Nephron (organoid): ENCODE measurements around the gene SLC48A1.

Source experiments
- H3K27ac Mint-ChIP-seq, 3 experiments: 2 replicates each; pipeline ENCODE4 v1.8.0; 2020; ENCODE audit warnings: mixed read lengths in 3 of 3, mild to moderate bottlenecking in 2 of 3, moderate library complexity in 1 of 3
- H3K27me3 Mint-ChIP-seq: 2 replicates; pipeline ENCODE4 v1.8.0; 2021; ENCODE audit warnings: low read depth, mild to moderate bottlenecking, moderate library complexity, mixed read lengths
- H3K36me3 Mint-ChIP-seq: 2 replicates; pipeline ENCODE4 v1.8.0; 2020; ENCODE audit warnings: low read depth, mixed read lengths
- H3K4me1 Mint-ChIP-seq: 2 replicates; pipeline ENCODE4 v1.8.0; 2020; ENCODE audit warnings: mixed read lengths
- H3K4me3 Mint-ChIP-seq, 3 experiments: 2 replicates each; pipeline ENCODE4 v1.8.0; 2020; ENCODE audit warnings: mild to moderate bottlenecking in 3 of 3, mixed read lengths in 3 of 3, moderate library complexity in 2 of 3
- H3K9me3 Mint-ChIP-seq: 2 replicates; pipeline ENCODE4 v1.8.0; 2020; ENCODE audit warnings: mixed read lengths
- TF ChIP-seq, protein P1 (sequence below), 3 experiments: fragments of 200-600 bp; sonication (generic); IDR thresholded peaks; one replicate each; pipeline ENCODE4 v1.5.0; 2021; ENCODE audit warnings: antibody characterized with exemption in 3 of 3; ENCODE audit not compliant: unreplicated experiment in 3 of 3

SLC48A1 gene

DNA sequence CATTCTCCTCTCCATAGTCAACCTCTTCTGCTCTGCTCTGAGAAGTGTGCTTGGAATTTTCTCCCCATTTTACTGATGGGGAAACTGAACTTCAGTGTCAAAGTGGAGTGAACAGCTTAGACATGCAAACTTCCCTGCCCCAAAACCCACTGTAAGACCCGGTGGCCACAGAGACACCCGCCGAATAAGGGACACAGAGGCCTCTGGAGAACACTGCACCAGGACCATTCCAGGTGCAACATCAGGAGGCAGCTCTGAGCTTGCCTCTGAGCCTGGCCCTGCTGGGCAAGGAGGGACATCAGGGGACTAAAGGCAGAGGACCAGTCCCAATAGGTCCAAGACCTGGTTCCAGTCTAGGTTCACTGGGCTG lies 45.0 kb downstream of the SLC48A1 start:
- Mint-ChIP-seq H3K27me3 (no peaks in the 10 kb centered on the region), H3K36me3 (no peaks in the 10 kb centered on the region), H3K4me1 (peaks cover 69% of the 10 kb centered on the region), H3K27ac (peak overlapping the region; percentile 92 to 96 (median 94)), H3K4me3 (peak overlapping the region; percentile 89 to 94 (median 94)), H3K9me3 (no peaks in the 10 kb centered on the region)
- TF ChIP-seq, protein P1, sequence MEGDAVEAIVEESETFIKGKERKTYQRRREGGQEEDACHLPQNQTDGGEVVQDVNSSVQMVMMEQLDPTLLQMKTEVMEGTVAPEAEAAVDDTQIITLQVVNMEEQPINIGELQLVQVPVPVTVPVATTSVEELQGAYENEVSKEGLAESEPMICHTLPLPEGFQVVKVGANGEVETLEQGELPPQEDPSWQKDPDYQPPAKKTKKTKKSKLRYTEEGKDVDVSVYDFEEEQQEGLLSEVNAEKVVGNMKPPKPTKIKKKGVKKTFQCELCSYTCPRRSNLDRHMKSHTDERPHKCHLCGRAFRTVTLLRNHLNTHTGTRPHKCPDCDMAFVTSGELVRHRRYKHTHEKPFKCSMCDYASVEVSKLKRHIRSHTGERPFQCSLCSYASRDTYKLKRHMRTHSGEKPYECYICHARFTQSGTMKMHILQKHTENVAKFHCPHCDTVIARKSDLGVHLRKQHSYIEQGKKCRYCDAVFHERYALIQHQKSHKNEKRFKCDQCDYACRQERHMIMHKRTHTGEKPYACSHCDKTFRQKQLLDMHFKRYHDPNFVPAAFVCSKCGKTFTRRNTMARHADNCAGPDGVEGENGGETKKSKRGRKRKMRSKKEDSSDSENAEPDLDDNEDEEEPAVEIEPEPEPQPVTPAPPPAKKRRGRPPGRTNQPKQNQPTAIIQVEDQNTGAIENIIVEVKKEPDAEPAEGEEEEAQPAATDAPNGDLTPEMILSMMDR (IDR thresholded peaks at IDR 0.05; ENCODE audit: unreplicated experiment in 3 of 3), result no peak

- Mint-ChIP-seq H3K27ac (peak overlapping the region; percentile 92 to 96 (median 94)), H3K4me1 (peaks cover 69% of the 10 kb centered on the region), H3K36me3 (no peaks in the 10 kb centered on the region), H3K4me3 (peak overlapping the region; percentile 89 to 94 (median 94)), H3K9me3 (no peaks in the 10 kb centered on the region), H3K27me3 (no peaks in the 10 kb centered on the region)
- TF ChIP-seq, protein P1 (IDR thresholded peaks at IDR 0.05; ENCODE audit: unreplicated experiment in 3 of 3), result no peak
These were observed 45.6 kb downstream of the SLC48A1 start for GRCh38 chr12:47818467-47819137.

DNA sequence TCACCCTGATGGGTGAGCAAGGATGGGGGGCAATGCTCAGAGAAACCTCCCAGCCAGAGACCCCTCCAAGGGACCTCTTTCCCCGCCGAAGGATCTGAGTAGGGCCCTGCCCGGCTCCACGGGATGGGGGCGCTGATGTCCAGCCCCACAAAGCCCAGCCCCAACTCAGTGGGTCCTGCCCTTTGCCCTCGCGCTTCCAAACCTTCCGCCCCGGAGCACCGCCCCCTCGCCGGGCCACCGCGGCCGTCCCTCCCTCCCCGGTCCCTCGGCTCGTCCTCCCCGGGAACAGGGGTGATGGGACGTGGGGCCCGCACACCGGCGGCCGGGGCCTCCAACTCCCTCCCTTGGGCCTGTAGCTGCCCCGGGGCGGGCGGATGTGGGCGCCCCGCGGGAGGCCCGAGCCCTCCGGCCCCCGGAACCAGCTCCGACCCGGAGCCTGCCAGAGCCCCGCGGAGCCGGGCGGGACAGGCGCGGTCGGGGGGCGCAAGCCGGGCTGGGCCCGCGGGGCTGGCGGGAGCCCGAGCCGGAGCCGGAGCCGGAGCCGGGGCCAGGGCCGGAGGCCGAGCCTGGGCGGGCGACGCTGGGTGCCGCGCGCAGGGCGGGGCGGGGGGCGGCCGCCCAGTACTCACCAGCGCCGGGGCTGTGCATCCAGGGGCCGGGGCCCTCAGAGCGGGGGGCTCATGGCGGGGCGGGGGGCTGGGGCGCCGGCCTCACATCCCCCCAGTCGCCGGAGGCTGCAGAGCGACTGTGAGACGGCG lies 46.3 kb downstream of the SLC48A1 start:
- Mint-ChIP-seq H3K27ac (peak overlapping the region; percentile 92 to 96 (median 94)), H3K27me3 (no peaks in the 10 kb centered on the region), H3K36me3 (no peaks in the 10 kb centered on the region)

DNA sequence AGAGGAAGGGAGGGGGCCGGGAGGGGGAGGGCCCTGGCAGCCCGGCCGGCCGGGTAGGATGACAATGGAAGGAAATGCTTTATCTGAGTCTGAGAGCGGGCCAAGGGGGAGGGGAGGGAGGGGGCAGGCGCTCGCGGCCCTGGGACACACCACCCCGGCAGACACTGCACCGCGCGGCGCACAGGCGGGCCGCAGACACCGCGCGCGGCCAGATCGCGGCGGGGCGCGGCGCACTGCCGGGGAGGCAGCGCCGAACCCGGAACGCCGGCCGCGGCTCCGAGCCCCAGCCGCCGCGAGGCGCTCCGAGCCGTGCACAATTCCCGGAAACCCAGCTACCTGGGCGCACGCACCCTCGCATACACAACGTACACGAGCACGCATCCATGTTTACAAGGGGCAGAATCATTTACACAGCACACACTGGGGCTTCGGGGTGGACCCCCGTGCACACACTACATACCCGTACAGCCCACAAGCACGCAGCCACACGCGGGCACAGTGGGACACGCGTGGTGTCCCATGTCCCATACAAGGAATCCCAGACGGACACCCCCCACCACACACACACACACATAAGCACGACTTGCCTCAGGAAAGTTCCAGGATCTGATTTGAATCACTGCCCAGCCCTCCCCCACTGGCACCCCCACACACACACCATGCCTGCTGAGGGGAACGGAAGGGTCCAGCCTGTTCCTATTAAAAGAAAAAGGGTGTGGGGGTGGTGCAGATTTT lies 47.0 kb downstream of the SLC48A1 start, which contains the start of gene HDAC7:
TSS of gene HDAC7 (minus strand) at position 8 of the 735 bp plus-strand sequence. CDS start 118 bp downstream, outside the sequence.
- Mint-ChIP-seq H3K27me3 (no peaks in the 10 kb centered on the region), H3K4me1 (peaks cover 75% of the 10 kb centered on the region), H3K4me3 (peak within 1 kb of the TSS; percentile 94 to 98 (median 95)), H3K9me3 (no peaks in the 10 kb centered on the region), H3K27ac (peak within 1 kb of the TSS; percentile 99 to 100 (median 99)), H3K36me3 (no peaks in the 10 kb centered on the region)
- TF ChIP-seq, protein P1 (IDR thresholded peaks at IDR 0.05; ENCODE audit: unreplicated experiment in 3 of 3), result no peak

More for the DNA sequence above, 46.3 kb downstream of the SLC48A1 start:
- Mint-ChIP-seq H3K4me1 (peaks cover 73% of the 10 kb centered on the region), H3K4me3 (peak overlapping the region; percentile 94 to 95 (median 94)), H3K9me3 (no peaks in the 10 kb centered on the region)
- TF ChIP-seq, protein P1 (IDR thresholded peaks at IDR 0.05; ENCODE audit: unreplicated experiment in 3 of 3), result peak in 2 of 3 experiments; percentile 19 to 30

DNA sequence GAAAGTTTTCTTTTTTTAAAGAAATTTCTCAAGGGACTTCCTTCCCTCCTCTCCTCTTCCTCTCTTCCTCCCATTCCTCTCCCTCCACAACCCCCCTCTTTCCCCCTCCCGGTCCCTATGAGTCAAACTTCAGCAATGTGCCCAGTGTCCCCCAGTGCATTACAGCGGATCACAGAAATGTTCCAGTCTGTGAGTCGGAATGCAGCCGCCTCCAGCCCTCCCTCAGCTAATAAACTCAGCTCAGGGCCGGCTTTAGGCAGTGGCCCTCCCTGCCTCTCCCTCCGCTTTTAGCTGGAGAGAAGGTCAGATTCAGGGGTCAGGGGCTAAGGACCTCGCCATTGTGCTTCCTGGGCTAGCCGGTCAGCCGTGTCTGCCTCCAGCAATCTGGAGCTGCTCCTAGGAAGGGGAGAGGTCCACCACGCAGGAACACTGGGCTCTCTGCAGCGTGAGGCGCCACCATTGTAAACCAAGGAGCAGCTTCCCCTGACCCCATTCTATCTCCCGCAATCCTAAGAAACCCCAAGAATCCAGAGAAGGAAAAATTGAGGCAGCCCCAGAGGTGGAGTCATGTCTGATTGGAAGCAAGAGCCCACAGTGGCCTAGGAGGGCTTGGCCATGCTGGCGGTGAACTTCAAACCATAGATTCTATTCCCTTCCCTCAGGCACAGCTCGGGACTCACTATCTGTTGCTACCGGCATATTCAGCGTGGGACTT lies 47.8 kb downstream of the SLC48A1 start:
- H3K4me3 Mint-ChIP-seq, result peak overlapping the region; percentile 94 to 98 (median 95)
- TF ChIP-seq, protein P1 (IDR thresholded peaks at IDR 0.05; ENCODE audit: unreplicated experiment in 3 of 3), result no peak
- peaks cover 81% of the 10 kb centered on the region for H3K4me1 Mint-ChIP-seq
- no peaks in the 10 kb centered on the region for H3K9me3 Mint-ChIP-seq
- H3K36me3 Mint-ChIP-seq, result no peaks in the 10 kb centered on the region
- H3K27ac Mint-ChIP-seq, result peak overlapping the region; percentile 99 to 100 (median 99)
- H3K27me3 Mint-ChIP-seq, result no peaks in the 10 kb centered on the region
